H1 (cell line): ENCODE data around the gene ARHGEF40. TPM values are rescaled to one million over a fixed set of nuclear protein-coding genes. Genes with fewer than 3 reads are reported as not detected.

Experiments used
- JUND ChIP-seq: IDR thresholded peaks from 2 replicates; pipeline ENCODE4 v1.6.1; 2011; ENCODE audit warnings: mild to moderate bottlenecking, improper control_type of control experiment, low read length
- MAX ChIP-seq: IDR thresholded peaks from 2 replicates; pipeline ENCODE4 v1.6.1; 2012; ENCODE audit warnings: inconsistent platforms
- POLR2AphosphoS5 ChIP-seq: IDR thresholded peaks from 2 replicates; pipeline ENCODE4 v1.6.1; 2011; ENCODE audit warnings: low read depth, low read length
- RFX5 ChIP-seq: IDR thresholded peaks from 2 replicates; pipeline ENCODE4 v1.6.1; 2011; ENCODE audit warnings: low read depth, low read length, improper control_type of control experiment, borderline replicate concordance
- polyA plus RNA-seq, 7 experiments: library from polyadenylated mRNA; depleted of rRNA in 3 of 7; stranded (reverse) in 5 of 7; unstranded in 2 of 7; fragments of >200 nt in 5 of 7; fragments of 200-250 nt in 2 of 7; gene quantifications; 1 replicate in 5 of 7; 2 replicates in 1 of 7; 4 replicates in 1 of 7; pipeline versions ENCODE4 v1.2.1 to v1.2.3, GENCODE V29; 2011 to 2013; ENCODE audit warnings: missing spikeins in 2 of 7, mixed read lengths in 2 of 7
- total RNA-seq: library from RNA; stranded (reverse); fragmentation: NEBNext Ultra II Directional; extraction: Animal tissue kit (Norgen Biotek cat#: 25700); gene quantifications from 2 replicates; pipeline ENCODE4 v1.2.1, GENCODE V29; 2021

The ARHGEF40 gene
- total and polyA plus RNA-seq, 2 of the 8 experiments (the other 6 are each of a cell fraction or from before 2014, with no cell fraction given), result 53.1 to 101 TPM

- TF ChIP-seq RFX5, result no peak
- no peak for TF ChIP-seq JUND
- no peak for TF ChIP-seq POLR2AphosphoS5
- no peak for TF ChIP-seq MAX
Observed at GRCh38 chr14:21029917-21030316, 40.2 kb upstream of the ARHGEF40 start, which contains the start of gene TPPP2 (continued).
